ENCODE data around the gene BCAR3. TPM values are rescaled to one million over a fixed set of nuclear protein-coding genes. Genes with fewer than 3 reads are reported as not detected.

Gene BCAR3
- total RNA-seq, 4 donors from 2014 or later, result 15.9 to 49.6 (median 30.8) TPM

DNA sequence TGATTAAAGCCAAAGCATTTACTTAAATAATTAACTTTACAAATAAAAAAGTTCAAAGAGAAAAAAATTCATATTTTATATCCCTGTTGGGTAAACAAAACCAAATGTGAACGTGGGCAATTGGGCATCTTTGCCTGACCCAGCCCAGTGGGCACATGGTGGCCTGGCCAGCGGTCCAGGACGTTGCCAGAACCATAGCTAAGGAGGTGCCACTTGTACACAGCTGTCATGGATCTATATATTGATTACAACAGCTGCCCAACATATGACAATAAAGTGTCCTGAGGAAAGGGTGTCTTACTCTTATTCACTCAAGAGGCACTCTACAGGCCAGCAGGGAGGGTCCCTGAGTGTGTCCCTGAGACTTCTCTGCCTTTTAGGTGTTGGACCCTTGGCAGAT is 78.5 kb downstream of the BCAR3 start:
- peaks cover 46% of the 10 kb centered on the region for H3K4me1 ChIP-seq

DNA sequence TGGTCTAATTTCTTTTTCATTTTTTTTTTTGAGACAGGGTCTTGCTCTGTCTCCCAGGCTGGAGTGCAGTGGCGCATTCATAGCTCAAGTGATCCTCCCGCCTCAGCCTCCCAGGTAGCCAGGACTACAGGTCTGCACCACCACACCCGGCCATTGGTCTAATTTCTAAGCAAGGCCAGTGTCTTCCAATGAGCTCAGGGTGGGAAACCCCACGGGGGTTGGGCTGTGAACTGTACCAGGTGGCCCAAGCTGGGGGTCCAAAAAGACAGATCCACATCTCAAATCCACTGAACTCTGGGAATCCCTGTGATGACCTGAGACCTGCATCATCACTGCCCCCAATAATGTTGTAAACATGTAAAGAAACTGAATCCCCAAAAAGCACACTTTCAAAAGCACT is 79.5 kb downstream of the BCAR3 start:
- Histone ChIP-seq H3K4me3 (no peak overlapping the region), H3K9me3 (no peaks in the 10 kb centered on the region), H3K27ac (no peak overlapping the region), H3K36me3 (no peaks in the 10 kb centered on the region), H3K4me1 (peaks cover 48% of the 10 kb centered on the region), H3K27me3 (no peaks in the 10 kb centered on the region)
- 94% methylated on average over 4 of the region's 4 CpGs for WGBS
- TF ChIP-seq EP300 (IDR thresholded peaks at IDR 0.05) (no peak), POLR2A (IDR thresholded peaks at IDR 0.05) (no peak), POLR2AphosphoS5 (IDR thresholded peaks at IDR 0.05) (no peak), CTCF (IDR thresholded peaks at IDR 0.05) (no peak)
- DNase-seq (ENCODE audit: low spot score in 2 of 2), result no peak

More for the DNA sequence above, 78.5 kb downstream of the BCAR3 start:
- Histone ChIP-seq H3K4me3 (no peak overlapping the region), H3K36me3 (no peaks in the 10 kb centered on the region), H3K9me3 (no peaks in the 10 kb centered on the region), H3K27ac (no peak overlapping the region), H3K27me3 (no peaks in the 10 kb centered on the region)
- DNase-seq (ENCODE audit: low spot score in 2 of 2), result no peak
- TF ChIP-seq POLR2AphosphoS5 (IDR thresholded peaks at IDR 0.05), result no peak
- TF ChIP-seq POLR2A (IDR thresholded peaks at IDR 0.05), result no peak
- no peak for TF ChIP-seq EP300 (IDR thresholded peaks at IDR 0.05)
- no peak for TF ChIP-seq CTCF (IDR thresholded peaks at IDR 0.05)
- WGBS, result 84% methylated on average over 3 of the region's 3 CpGs

DNA sequence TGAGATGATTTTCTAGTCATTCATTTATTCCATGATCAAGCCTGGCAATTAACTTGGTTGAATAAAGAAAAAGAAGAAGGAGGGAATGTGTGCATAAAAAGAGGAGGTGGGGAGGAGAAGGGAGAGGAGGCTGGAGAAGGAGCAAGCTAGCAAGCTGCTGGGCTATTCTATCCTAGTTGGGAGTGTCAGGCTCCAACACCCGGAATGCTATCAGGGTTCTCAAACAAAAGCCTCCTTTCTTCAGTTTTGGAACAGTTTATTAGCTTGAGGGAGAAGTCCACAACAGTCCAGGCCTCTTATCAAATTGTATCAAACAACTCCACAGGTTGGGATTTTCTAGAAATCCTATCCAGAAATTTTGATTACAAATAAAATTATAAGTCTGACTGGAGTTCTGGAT is 80.0 kb downstream of the BCAR3 start:
- H3K4me1 ChIP-seq, result peaks cover 52% of the 10 kb centered on the region
- 71% methylated on average over 1 of the region's 1 CpG for WGBS
- no peak overlapping the region for H3K4me3 ChIP-seq
- TF ChIP-seq POLR2A (IDR thresholded peaks at IDR 0.05), result no peak
- no peak for TF ChIP-seq EP300 (IDR thresholded peaks at IDR 0.05)
- TF ChIP-seq POLR2AphosphoS5 (IDR thresholded peaks at IDR 0.05), result no peak
- TF ChIP-seq CTCF (IDR thresholded peaks at IDR 0.05), result no peak
- no peaks in the 10 kb centered on the region for H3K27me3 ChIP-seq
- no peaks in the 10 kb centered on the region for H3K36me3 ChIP-seq
- H3K9me3 ChIP-seq, result no peaks in the 10 kb centered on the region
- no peak for DNase-seq (ENCODE audit: low spot score in 2 of 2)
- no peak overlapping the region for H3K27ac ChIP-seq

- DNase-seq (ENCODE audit: low spot score in 2 of 2), result no peak
- Histone ChIP-seq H3K4me3 (no peak overlapping the region), H3K36me3 (no peaks in the 10 kb centered on the region), H3K4me1 (peaks cover 53% of the 10 kb centered on the region), H3K9me3 (no peaks in the 10 kb centered on the region), H3K27ac (no peak overlapping the region), H3K27me3 (no peaks in the 10 kb centered on the region)
- no peak for TF ChIP-seq EP300 (IDR thresholded peaks at IDR 0.05)
- TF ChIP-seq POLR2AphosphoS5 (IDR thresholded peaks at IDR 0.05), result no peak
- no peak for TF ChIP-seq CTCF (IDR thresholded peaks at IDR 0.05)
- no peak for TF ChIP-seq POLR2A (IDR thresholded peaks at IDR 0.05)
- 67% methylated on average over 1 of the region's 2 CpGs for WGBS
These were observed 81.0 kb downstream of the BCAR3 start for GRCh38 chr1:93600663-93601062.

GRCh38 chr1:93599479-93599878 is 82.2 kb downstream of the BCAR3 start:
- Histone ChIP-seq H3K9me3 (no peaks in the 10 kb centered on the region), H3K27ac (no peak overlapping the region), H3K4me3 (no peak overlapping the region), H3K27me3 (no peaks in the 10 kb centered on the region), H3K4me1 (peaks cover 56% of the 10 kb centered on the region), H3K36me3 (no peaks in the 10 kb centered on the region)
- no peak for DNase-seq (ENCODE audit: low spot score in 2 of 2)
- WGBS, result 94% methylated on average over 6 of the region's 6 CpGs
- TF ChIP-seq EP300 (IDR thresholded peaks at IDR 0.05), result no peak
- TF ChIP-seq POLR2A (IDR thresholded peaks at IDR 0.05), result no peak
- no peak for TF ChIP-seq POLR2AphosphoS5 (IDR thresholded peaks at IDR 0.05)
- TF ChIP-seq CTCF (IDR thresholded peaks at IDR 0.05), result no peak

All from suprapubic skin (tissue), 4 donors.